Thyroid gland (tissue), 4 donors: ENCODE results near the gene SVIP.

Experiments used
- POLR2A ChIP-seq, 2 donors: fragments of 450-650 bp; IDR thresholded peaks; one replicate each; pipeline ENCODE4 v1.6.1; 2017; ENCODE audit warnings: antibody characterized with exemption in 2 of 2, mild to moderate bottlenecking in 2 of 2, moderate library complexity in 1 of 2
- TF ChIP-seq, protein P1 (sequence below), 6 experiments: fragments of 200-600 bp in 3 of 6; fragments of 450-650 bp in 3 of 6; sonication (generic) in 3 of 6; IDR thresholded peaks; one replicate each; pipeline ENCODE4 v1.5.1; 2016 to 2019; ENCODE audit warnings: antibody characterized with exemption in 6 of 6, mild to moderate bottlenecking in 2 of 6, inconsistent platforms in 1 of 6, moderate library complexity in 1 of 6

GRCh38 chr11:22787055-22787454 is 42.5 kb downstream of the SVIP start:
- TF ChIP-seq, protein P1, sequence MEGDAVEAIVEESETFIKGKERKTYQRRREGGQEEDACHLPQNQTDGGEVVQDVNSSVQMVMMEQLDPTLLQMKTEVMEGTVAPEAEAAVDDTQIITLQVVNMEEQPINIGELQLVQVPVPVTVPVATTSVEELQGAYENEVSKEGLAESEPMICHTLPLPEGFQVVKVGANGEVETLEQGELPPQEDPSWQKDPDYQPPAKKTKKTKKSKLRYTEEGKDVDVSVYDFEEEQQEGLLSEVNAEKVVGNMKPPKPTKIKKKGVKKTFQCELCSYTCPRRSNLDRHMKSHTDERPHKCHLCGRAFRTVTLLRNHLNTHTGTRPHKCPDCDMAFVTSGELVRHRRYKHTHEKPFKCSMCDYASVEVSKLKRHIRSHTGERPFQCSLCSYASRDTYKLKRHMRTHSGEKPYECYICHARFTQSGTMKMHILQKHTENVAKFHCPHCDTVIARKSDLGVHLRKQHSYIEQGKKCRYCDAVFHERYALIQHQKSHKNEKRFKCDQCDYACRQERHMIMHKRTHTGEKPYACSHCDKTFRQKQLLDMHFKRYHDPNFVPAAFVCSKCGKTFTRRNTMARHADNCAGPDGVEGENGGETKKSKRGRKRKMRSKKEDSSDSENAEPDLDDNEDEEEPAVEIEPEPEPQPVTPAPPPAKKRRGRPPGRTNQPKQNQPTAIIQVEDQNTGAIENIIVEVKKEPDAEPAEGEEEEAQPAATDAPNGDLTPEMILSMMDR (IDR thresholded peaks at IDR 0.05) = no peak
- no peak for TF ChIP-seq POLR2A (IDR thresholded peaks at IDR 0.05)
